GM21360 (cell line): ENCODE data around the gene CAMTA1.

Source experiments
- ATAC-seq: cut with Tn5 transposase; IDR thresholded peaks from one replicate; pipeline ENCODE4 v1.9.1; 2021; ENCODE audit warnings: mild to moderate bottlenecking, moderate library complexity; ENCODE audit not compliant: unreplicated experiment

CAMTA1 gene

DNA sequence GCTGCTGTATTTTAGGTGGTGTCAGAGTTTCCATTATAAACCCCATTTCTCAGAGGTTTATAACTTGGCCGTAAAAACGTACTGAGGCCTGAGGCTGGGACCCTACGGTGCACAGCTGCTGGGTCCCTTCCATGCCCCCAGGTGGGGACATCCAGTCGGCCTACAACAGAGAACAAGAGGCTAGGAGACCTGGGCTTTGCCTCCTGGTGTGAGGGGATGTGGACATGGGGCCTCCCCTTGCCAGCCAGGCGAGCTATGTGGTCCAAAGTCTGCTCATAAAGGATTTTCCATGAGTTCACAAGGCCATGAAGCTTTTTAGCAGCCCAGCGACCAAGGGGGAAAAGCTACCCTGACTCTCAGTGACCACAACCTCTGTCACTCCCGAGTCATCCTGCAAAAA, 724.3 kb downstream of the CAMTA1 start:
- ATAC-seq: no peak

DNA sequence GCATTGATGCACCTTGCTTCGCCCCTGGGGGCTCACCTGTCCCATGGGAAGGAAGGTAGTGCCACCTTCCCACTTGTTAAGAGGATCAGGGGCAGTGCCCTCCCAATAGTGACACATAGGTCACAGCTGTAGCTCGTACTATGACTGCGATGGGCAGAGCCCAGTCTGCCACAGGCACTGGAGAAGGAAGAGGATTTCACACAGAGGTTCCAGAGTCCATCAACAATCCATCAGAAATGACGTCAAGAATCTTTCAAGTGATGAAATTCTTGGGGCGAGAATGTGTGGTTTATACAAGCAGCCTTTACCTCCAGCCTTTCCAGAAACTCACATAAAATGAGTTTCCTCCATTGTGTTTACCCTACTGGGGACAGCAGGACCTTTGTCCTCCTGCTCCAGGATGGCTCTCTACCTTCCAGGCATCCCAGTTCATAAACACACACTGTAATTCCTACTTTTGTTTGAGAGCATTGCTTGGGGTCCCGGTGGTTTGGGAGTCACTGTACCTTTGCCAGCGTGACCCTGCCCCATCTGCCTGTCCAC, 725.2 kb downstream of the CAMTA1 start:
- no peak for ATAC-seq

DNA sequence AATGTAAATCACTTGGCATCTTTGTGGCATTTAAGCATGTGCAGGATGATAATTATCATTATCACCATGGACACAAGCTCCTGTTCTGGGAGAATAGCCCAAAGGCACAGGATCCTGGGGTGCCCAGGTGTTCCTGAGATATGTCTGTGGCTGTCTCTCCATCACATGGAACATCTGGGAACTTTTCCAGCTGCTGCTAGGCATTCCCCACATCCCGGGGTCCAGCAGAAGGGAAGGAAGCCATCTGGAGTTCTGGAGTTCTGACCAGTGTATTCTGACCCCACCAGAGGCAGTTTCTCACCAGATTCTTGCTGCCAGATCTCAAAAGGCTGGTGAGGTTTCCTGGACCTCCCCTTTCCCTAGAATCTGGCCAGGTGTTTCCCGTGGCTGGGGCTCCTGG, 726.1 kb downstream of the CAMTA1 start:
- no peak for ATAC-seq

DNA sequence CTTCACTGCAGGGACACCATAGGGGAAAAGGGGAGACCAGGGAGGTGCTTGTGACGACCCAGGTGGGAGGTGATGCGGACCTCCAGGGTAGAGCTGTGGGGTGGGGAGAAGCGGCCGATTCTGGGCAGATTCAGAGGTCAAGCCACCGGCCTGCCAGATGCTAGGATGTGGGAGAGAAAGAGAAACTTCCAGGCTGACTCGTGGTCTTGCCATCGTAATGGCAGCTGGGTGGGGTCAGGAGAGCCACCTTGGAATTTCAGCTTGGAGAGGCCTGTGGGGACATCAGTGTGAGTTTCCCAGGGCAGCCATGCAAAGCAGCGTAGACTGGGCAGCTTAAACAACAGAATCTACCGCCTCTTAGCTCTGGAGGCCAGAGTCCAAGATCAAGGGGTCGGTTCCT, 727.8 kb downstream of the CAMTA1 start:
- no peak for ATAC-seq

DNA sequence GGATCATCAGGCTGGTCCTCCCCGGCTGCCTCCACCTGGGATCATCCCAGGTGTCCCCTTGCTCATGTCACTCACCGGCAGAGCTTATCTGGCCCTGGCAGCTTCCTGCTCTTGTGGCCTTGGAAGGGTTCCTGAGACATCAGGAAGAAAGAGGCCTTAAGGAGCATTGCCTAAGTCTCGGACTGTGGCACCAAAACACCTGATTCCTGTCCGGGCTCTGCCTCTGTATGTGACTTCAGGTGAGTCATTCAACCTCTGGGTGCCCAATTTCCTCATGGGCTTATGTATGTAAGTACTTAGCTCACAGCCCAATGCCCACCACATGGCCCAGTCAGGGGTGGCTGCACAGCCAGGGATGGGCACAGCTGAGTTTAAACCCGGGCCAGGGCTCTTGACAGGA, 729.9 kb downstream of the CAMTA1 start:
- ATAC-seq: no peak

DNA sequence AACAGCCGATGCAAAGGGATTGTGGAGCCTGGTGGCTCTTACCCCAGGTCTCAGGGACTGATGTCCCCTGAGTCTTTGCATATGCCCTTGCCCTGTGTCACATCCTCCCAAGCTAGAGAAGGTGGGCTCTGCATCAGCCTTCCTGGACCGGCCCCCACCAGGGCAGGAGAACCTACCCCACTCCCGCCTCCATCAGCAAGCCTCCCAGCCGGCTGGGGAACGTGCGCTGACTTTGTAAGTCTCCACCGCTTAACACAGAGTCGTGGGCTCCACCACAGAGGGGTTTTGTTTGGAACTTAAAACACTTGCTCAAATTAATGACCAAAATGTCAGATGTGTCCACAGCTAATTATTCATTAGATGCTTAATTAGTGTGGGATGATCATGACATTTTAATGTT, 730.6 kb downstream of the CAMTA1 start:
- no peak for ATAC-seq

DNA sequence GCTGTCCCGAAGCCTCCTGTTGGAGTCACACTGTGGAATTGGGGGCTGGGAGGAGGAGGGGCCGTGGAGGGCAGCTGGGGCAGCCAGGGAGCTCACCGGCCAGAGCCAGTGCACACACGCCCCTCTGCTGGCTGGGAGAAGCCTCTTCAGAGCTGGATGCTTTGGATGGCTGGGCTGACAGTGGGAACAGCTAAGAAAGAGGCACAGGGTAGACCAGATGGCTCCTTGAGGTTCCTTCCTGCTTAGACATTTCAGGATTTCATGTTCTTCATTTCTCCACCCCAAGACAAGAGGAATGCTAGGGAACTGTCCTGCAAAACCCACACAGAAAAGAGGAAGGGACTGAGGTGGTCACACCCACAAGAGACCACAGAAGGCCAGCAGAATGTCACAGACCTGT, 731.1 kb downstream of the CAMTA1 start:
- ATAC-seq: no peak

DNA sequence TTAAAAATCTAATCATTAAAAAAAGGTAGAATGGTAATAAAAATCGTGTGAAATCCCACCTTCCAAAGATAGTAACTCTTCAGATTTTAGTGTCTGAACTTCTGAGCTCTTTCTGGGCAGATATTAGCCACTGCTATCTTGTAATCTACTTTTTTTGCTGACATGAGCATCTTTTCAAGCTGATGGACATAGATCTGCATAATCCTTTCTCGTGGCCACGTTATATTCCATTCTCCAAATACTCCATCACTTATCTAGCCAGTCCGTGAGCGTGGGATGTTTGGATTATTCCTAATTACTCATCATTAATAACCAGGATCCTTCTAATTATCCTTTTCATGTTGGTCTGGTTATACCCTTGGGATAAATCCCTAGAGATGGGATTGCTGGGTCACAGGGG, 731.7 kb downstream of the CAMTA1 start:
- no peak for ATAC-seq

DNA sequence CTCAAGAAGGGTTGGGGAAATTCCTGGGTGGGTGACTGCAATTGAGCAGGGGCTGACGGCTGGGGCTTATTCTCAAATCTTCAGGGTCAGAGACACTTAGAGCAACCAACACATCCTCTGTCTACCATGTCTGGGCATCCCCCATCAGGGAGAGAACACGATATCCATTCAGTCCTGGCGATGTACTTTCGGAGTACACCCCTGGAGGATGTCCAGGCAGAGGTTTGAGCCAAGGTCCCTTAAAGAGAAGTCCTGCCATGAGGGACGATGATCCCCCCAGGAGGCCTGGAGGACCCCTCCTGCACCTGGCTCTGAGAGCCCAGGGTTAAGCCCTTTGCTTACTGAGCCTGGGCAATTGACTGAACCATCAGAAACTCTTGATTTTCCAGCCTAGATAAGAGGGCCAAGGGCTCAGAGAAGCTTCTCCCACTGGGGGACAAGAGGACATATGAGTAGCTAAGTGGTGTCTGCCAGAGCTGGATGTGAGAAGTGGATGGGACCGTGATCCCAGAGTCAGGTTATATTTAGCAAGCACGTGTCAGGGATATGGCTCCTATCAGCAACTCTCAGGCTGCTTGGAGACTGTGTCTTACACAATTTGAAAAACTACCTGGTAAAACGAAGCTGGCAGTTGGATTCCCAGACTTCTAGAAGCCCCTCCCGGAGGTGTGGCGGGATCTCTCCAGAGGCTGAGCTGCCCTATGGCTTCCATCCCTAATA, 732.5 kb downstream of the CAMTA1 start:
- ATAC-seq: no peak

DNA sequence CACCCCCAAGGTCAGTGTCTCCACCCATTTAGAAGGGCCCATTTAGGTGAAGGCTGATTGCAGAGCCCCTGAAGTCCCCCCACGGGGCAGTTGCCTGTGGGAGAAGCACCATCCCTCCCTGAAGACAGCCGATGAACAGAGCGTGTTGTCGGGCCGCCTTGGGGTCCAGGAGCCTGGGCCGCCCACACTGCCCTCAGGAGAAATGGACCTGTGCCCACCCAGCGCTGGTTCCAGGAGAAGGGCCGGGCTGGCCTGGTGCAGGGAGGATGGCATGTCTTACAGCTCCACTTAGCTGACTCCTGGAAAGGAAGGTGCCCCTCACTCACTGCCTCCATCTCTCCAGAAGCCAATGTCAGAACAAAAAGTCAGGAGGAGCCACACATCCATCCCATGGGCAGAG, 733.2 kb downstream of the CAMTA1 start:
- ATAC-seq: no peak

DNA sequence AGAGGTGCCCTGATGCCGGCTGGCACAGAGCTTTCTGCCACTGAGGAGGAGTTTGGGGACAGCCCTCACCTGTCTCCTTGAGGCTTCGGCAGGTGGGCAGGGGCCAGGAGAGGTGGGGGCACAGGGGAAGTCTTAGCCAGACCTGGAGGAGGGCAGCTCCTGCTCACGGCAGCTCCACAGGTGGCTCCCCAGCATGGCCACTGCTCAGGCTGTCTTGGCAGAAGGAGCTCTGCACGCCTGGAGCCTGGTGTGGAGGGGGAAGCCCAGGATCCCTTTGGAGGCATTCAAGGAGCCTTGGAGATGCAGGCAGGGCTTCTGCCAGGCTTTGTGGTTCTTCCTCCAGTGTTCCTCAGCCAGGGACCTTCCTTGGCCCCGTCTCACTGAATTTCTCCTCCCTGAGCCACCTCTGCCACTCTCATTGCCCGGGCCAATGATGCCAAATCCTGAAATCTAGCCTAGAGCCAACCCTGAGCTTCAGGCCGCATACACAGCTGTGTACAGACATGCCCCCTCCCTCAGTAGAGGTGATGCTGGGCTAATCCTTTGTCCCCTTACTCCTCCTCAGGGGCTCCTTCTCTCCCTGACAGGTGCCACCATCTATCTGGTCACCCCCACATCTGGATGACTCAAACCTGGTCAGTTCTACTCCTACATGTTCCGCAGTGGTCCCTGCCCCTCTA, 734.1 kb downstream of the CAMTA1 start:
- no peak for ATAC-seq

DNA sequence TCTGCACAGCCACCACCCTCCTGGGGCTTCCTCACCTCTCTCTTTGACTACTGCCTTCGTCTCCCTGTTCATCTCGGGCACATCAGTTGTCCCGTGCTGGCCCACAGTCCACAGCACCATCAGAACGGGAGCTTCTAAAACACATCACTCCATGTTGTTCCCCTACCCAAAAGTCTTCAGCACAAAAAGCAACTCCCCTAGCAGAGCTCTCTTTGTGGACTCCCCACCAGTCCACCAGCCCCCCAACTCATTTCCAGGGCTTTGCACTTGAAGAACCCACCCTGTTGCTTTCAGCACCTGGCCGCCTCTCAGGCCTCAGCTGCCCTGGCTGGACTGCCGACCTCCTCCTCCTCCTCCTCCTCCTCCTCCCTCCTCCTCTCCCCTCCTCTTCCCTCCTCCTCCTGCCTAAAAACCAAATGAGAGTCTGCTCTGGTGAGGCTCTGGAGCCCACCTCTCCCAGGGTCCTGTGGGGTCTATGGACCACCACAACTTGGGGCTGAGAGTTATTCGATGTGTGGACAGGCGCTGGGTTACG, 734.7 kb downstream of the CAMTA1 start:
- ATAC-seq: no peak

DNA sequence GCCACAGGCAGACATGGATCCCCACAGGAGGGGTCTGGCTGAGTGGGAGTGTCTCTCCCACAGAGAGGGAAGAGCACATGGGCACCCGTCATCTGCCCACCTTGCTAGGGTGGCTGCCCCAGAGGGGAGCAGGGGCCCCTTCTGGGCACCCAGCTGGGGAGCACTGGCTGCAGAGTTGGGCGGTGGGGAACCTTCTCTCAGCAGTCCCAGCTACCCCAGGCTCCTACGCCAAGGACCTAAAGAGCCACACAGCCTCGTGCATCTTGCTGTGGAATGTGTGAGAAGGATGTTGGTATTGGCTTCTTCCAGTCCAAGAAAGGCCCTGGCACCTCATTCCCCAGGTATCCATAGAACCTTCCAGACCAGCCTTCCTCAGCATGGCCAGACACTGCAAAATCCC, 735.2 kb downstream of the CAMTA1 start:
- ATAC-seq: no peak

DNA sequence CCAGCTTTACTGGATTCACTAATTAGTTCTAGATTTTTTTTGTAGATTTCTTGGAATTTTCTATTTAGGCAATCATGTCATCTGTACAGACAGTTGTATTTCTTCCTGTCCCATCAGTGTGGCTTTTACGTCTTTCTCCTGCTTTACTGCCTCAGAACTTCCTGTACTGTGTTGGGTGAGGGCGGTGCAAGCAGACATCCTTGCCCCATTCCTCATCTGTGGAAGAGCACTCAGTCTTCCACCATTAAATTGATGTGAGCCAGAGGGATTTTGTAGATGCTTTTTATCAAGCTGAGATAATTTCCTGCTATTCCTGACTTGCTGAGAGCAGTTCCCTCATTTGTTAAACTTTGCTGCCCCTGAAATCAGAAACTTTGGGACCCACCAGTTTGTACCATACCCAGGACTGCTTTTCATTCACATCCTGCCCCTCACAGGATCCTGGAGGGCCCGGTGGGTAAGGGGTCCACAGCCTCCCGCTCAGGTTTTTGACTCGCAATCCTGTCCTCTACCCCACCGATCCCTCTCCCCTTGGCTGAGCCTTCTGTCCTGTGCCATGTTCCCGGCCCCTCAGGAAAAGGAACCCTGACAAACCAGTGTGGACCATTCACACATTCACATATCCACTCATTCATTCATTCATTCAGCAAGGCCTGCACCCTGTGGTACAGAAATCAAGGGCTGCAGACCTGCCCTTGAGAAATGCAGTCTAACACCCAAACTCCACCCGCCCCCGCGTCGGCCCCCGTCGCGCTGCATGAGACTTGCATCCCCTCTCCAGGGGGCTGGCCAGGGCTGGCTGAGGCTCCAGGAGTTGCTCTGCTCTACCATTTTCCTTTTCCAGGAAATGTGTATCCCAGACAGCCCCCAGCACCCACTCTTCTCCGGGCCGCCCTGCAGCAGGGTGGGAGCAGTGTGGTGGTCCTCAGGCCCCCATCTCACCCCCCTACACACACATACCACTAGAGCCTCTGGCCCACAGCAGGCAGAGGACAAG, 739.4 kb downstream of the CAMTA1 start:
- no peak for ATAC-seq

DNA sequence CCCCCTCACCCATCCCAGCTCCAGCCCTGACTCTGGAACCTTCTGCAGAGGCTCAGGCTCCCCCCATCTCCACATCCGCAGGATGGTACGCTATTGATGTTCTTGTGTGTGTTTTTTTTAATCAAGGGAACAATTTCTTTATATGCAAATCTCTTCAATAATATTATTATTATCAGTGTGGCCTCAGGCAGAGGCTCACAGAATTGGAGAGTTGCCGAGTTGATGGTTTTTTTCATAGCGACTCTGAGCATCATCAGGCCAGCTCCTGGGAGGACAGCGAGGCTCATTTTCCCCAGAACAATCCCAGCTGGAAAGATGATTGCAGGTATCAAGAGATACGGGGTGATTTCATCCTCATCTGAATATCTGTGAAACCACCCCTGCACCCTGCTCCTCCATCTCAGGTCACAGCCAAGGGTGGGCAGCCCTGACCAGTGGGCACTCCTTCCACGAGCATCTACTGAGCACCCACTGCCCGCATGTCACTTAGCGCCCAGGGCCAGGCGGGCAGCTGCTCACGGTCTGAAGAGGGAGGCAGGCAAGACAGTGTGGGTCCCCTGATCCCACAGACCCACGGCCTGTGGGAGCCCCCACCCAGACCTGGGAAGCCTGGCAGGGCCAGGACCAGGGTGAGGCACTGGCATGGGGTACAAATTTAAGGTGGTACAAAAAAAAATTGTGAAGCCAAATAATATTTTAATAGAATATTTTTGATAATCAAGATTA, 740.2 kb downstream of the CAMTA1 start:
- ATAC-seq: no peak

DNA sequence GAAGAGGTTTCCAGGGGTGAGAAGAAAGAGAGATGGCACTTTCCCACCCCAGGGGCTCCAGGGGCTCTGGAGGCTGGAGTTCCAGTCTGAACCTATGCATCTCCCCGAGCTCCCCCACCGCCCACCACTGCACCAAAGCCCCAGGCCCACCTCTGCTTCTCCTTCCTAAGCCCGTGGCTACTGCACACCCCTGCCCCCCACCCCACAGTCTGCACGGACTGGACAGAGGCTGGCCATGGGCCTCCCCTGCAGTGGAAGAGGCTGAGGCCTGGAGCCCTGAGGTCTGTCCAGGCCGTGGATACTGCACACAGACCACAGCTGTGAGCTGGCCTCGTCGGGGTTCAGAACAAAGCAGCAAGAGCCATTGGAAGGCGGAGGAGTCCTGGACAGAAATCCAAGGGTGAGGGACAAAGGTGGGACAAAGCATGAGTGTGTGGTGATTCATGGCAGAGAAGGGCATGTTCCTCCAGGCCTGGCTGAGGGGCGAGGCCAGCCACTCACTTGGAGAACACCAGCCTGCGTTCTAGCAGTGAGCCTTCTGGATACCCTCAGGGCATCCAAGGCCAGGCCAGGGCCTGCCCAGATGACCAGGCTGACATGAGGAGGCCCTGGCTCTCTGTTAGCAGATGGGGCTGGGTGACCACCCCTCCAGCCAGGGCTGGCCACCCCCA, 741.1 kb downstream of the CAMTA1 start:
- no peak for ATAC-seq

DNA sequence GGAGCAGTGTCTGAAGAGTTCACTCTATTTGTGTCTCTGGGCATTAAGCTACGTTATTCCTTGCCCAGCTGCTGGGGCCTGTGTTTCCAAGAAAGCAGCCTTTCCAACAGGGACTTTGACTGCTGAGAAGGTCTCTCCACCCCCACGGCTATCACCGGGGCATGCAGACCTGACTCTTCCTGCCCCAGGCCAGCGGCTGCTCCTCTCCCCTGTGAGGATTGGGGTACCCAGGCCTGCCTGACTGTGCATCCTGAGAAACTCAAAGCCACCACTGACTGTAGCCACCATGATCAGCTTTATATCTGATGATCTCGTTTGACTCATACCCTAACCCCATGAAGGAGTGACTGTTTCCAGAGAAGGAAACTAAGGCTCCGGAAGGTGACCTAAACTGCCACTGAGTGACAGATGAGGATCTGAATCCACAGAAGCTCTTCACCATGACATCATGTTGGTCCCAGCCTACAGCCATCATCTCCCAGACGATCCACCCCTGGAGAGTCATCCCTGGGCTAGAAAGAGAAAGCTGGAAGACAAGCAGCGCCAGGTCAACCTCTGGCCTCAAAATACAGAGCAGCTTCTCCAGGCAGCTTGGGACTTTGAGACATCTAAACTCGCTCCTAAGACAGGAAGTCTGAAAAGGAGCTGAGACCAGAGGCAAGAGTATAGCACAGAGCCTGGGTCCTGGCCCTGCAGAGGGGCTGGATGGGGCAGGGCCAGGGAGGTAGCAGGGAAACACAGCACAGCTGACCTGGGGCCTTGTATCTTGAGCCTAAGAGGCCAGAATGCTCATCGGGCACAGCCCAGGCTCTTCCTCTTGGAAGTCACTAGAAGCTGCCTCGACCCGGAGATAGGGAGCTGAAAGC, 741.8 kb downstream of the CAMTA1 start:
- no peak for ATAC-seq

DNA sequence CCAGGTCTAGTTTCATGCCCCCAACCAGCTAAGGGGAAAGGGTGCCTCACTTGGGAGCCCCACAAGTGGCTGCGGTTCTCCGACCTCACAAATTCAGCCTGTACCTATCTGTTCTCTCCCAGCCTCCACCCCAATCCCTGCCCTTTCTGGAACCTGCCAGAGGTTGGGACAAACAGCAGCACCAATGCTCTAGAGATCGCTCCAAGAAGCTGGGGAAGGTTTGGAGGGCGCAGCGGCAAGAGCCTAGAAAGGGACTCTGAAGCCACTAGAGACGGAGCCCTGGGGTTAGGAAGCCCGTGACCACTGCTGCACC, 742.4 kb downstream of the CAMTA1 start:
- ATAC-seq: no peak
